Activated CD4-positive, CD25-positive, alpha-beta regulatory T cell treated with anti-CD3 and anti-CD28 coated beads, Interleukin-2, amount 50 U/mL, for 24 hours (primary cell): Measurements from ENCODE around the gene TENM4.
"Not testable (repeated sequence)": the region's sequence is repeated elsewhere in the genome, so short reads cannot be mapped to it uniquely, and the experiment has no call there.

Experiments
- ATAC-seq, 2 donors: fragments of 150-1000 bp; cut with Tn5 transposase; one replicate each; pipeline ENCODE4 v1.10.0; 2021; ENCODE audit warnings: mild to moderate bottlenecking in 1 of 2, moderate library complexity in 1 of 2

TENM4 gene

GRCh38 chr11:79241852-79242241, 199.0 kb downstream of the TENM4 start:
- ATAC-seq, result no peak

DNA sequence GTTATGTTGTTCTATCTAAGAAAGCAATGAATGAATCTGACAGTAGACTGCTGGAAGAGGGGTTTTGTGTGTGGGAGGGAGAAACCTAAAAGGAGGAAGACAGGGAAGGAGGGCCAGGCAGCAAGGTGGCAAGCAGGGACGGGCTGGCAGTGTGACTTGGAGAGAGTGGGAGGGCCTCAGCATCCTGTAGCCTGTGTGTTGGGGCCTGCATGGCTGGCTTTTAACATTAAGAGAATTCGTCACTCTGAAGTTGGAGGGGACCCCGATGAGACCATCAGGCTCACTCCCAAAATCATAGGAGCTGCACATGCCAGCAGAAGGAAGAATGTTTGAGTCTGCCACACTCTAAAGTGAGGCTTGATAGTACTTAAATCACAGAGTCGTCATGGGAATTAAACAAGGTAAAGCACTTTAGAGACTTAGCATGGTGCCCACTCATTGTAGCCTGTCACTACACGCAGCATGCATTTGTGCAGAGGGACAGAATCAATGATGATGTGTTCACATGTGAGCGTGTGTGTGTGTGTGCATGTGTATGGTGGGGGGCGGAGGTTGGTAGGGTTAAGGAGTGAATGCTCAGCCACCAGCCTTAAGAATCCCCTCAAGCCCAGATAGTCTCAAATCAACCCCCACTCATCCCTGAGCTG, 199.5 kb downstream of the TENM4 start:
- ATAC-seq, result no peak

- no peak for ATAC-seq
Measured at GRCh38 chr11:79237703-79238102, 203.1 kb downstream of the TENM4 start.

DNA sequence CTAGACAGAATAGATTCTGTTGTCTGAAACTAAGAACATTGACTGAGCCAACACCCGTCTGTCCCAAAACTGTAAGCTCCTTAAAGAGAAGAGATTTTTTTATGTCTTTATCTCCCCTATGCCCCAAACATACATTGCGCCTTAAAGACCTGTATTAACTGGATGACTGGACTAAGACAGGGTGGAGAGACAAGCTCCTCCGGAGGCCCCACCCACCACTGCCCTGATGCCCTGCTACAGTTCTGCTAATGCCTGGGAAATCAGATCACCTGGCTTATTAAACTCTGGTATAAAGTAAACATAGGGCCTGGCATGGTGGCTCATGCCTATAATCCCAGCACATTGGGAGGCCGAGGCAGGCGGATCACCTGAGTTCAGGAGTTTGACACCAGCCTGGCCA, 203.7 kb downstream of the TENM4 start:
- no peak for ATAC-seq

- no peak for ATAC-seq
Measured at GRCh38 chr11:79236541-79236971, 204.3 kb downstream of the TENM4 start.

DNA sequence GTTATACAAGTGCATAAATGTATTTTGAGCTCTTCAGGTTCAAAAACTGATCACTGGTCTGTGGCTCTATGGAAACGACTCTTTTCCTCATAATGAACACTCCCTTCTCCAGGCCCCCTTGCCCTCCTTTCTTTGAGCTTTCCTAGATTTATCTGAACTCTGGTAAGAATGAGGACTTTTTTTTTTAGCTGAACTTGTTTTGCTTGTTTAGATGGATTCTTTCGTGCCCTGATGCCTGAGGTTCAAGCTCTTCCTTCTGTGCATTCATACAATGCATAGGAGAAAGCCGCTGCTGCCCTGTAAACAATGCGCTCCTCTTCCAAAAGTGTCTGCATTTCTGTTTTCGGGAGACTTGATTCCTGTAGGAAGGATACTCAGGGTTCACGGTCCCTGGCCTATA, 205.1 kb downstream of the TENM4 start:
- no peak for ATAC-seq

GRCh38 chr11:79232346-79232745, 208.5 kb downstream of the TENM4 start:
- ATAC-seq, result no peak

DNA sequence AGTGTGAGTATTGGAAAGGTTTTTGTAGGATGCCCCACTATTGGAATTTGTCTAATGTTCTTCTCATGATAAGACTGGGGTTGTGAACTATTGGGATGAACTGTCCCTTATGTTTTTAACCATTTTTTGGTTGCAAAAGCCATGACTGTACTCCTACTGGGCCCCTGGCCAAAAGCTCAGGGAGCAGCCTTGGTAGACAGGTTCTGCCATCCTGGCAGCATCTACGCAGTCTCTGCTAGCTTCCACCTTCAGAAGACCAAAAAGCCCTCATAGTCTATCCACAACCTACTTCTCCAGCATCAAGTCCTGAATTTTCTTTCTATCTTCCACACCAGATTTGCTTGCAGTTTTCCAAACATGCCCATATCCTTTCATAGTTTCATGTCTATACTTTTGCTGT, 211.8 kb downstream of the TENM4 start:
- no peak for ATAC-seq

- ATAC-seq, result no peak
Measured at GRCh38 chr11:79227767-79228755, 212.8 kb downstream of the TENM4 start.

GRCh38 chr11:79227308-79227707, 213.5 kb downstream of the TENM4 start:
- no peak for ATAC-seq

DNA sequence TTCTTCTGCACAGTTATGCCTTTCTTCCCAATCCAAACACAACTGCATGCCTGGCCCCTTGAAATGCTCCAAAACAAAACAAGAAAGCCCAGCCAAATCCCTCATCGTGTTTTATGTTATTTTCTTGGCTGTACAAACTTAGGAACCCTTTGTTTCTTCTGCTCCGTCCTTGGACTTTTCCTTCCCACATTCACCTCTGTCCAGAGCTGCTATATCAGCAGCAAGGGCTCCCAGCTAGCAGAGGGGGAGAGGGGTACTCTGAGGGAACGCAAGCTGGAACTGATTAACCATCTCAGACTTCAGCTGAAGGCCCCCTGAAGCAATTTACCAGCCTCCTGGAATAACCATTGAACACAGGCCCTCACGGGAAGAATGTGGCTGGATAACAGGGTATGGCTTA, 214.7 kb downstream of the TENM4 start:
- ATAC-seq, result no peak

- ATAC-seq, result not testable (repeated sequence)
Measured at GRCh38 chr11:79222163-79222562, 218.7 kb downstream of the TENM4 start.

DNA sequence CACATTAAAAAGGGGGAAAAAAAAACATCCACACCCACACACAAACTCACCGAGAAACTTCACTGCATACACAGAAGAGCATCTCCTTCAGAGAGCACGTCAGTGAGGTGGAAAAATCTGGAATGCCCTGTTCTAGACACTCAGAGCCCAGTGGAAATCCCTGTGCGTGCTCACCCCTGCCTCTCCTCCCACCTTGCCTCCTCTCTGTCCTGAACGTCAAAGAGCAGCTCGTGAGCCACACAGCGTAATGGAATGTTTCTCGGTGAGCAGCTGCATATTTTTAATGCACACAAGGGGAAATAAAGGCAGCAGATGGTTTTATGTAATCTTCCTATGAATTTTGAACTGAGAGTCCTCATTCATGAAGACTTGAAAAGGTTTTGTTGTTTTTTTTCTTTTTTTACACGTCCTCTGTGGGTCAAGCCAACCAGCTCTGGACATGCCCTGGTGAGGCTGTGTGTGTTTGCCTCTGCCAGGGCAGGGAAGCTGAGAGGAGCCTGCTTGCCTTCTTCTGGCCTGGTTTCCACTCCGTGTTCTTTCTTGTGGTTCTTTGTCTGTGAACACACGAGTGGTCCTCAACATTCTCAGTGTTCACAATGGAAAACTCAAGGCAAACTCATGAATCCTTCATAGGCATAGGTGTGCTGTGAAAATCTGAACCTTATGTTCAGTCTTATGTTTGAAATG, 219.2 kb downstream of the TENM4 start:
- no peak for ATAC-seq

- ATAC-seq, result no peak
Measured at GRCh38 chr11:79220171-79220570, 220.7 kb downstream of the TENM4 start.

GRCh38 chr11:79219186-79220045, 221.4 kb downstream of the TENM4 start:
- ATAC-seq, result no peak

- ATAC-seq, result no peak
Measured at GRCh38 chr11:79212741-79213190, 228.1 kb downstream of the TENM4 start.

DNA sequence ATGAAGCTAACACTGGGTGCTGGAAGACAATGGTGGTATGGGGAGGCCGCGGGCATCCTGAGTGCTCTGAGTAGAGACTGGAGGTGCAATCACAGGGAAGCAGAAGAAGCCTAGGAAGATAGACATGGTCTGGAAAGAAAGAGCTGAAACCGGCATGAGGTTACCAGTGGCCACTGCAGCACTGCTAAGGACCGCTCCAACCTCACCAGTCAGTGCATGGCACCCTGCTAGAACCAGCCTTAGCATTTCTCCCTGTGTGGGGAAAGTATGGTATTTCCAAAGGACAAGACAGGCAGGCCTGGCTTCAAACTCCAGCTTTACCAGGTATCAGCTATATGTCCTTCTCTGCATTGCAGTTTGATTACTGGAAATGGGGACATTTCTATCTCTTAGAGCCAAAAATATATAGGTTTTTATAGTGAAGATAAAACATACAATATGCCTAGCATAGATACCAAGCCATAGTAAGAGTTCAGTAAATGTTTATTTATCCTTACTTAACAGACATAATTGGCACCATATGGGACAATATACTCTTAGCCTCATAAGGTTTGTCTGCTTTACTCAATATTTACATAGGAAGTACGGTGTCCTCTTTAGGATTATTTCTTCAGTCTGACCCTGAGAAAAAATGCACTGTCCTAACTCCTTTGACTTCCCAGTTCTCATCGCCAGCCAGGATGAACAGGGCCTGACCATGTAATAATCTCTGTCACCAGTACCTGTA, 231.1 kb downstream of the TENM4 start:
- no peak for ATAC-seq

DNA sequence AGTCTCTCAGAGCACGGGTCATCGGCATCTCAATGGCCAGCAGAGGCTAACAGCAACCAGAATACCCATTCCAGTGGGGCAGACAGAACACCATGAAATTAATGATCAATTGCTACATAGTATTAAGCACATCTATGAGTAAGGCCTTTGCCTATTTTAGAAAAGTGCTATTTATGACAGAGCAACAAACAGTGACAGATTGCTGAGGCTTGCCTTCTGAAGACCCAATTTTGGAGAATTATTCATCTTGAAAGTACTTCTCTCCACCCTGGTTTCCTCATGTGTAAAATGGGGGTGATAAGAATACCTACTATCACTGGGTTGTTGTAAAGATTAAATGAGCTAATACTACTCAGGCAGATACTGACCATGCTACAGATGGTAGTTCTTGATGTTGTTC, 232.7 kb downstream of the TENM4 start:
- no peak for ATAC-seq

DNA sequence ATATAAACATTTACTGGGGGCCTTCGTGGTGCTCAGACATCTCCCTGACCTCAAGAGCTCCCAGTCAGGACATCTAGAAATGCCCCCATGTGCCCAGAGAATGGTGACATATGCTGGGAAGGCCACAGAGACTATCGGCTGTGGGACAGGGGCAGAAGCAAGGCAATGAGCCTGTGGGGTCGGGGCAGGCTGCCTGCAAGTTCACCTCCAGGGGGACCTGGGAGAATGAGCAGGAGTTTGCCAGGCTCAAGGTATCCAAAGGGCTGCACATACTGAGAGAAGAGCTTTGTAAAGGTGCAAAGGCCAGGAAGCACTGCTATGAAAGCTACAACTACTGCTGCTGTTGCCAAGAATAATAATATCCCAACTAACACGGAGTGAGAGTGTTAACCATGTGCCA, 233.9 kb downstream of the TENM4 start:
- ATAC-seq, result no peak

DNA sequence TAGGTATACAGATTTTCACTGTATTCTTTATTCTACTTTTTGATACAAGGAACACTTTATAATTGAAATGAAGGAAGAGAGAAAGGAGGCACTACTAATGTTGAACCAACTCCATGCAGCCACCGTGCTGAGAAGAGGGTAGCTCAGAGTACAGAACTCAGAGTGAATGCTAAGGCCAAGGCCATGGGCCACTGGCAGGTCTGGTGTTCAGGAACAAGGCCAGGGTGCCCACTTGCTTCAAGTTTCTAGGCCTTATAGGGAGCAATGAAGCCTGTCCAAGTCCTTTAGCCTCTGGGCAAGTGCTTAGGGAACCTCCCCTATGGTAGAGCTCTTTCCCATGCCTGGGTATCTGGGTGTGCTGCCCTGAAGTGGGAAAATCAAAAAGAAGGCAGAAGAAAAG, 235.0 kb downstream of the TENM4 start:
- ATAC-seq, result no peak

DNA sequence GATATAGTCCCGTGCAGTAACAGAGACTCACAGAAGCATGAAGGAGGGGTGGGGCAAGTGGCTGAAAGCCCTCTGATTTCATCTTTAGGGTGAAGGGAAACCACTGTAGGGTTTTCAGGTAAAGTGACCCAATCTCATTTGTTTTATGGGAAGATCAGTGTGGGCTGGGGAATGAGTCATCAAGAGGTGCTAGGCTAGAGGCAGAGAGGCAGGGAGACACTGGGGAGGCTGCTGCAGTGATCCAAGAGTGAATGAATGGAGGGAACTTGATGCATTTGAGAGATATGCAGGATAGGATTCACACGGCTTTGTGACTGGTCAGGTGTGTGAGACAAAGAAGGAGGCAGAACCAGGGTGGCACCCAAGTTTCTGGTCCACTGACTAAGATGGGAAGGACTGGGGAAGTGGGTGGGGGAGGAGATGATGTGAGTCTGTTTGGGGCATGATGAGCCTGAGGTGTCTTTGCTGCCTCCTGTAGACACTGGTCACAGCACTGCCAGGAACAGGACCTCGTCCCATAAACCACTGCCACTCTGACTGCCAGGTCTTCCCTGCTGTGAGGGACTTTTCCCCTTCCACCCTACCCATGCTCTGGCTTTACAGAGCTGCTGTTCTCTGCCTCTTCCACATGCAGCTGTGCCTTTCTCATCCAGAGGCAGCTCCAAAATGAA, 239.0 kb downstream of the TENM4 start:
- peak in 1 of 2 donors; percentile 13 for ATAC-seq
